A549 (cell line): Measurements from ENCODE around the gene MEF2A.

Experiments used
- BHLHE40 ChIP-seq: IDR thresholded peaks from 2 replicates; pipeline ENCODE4 v1.6.1; 2012; ENCODE audit warnings: low read depth, low read length, inconsistent platforms
- CBX8 ChIP-seq: fragments of 200-600 bp; sonication (generic); IDR thresholded peaks from 2 replicates; pipeline ENCODE4 v1.6.1; 2016
- E2F6 ChIP-seq: IDR thresholded peaks from 2 replicates; pipeline ENCODE4 v1.6.1; 2012; ENCODE audit warnings: low read depth, borderline replicate concordance
- EP300 ChIP-seq, 2 experiments: fragments of >200 bp; sonication (Bioruptor Twin); formaldehyde crosslinking; IDR thresholded peaks; 2 replicates in 1 of 2; 3 replicates in 1 of 2; pipeline ENCODE4 v1.6.1; 2016 to 2017
- ESRRA ChIP-seq: fragments of 150-350 bp; IDR thresholded peaks from 2 replicates; pipeline ENCODE4 v1.6.1; 2014; ENCODE audit warnings: mild to moderate bottlenecking, low read length, borderline replicate concordance
- FOSB ChIP-seq: fragments of 250-450 bp; sonication (Bioruptor Pico); IDR thresholded peaks from 2 replicates; pipeline ENCODE4 v1.5.0; 2020; ENCODE audit warnings: mild to moderate bottlenecking, moderate library complexity
- PHF8 ChIP-seq: fragments of 200-600 bp; sonication (generic); IDR thresholded peaks from 2 replicates; pipeline ENCODE4 v1.6.1; 2016; ENCODE audit warnings: low read depth, mild to moderate bottlenecking, antibody characterized with exemption, moderate library complexity, borderline replicate concordance
- POLR2A ChIP-seq: IDR thresholded peaks from 2 replicates; pipeline ENCODE4 v1.6.1; 2012; ENCODE audit warnings: mild to moderate bottlenecking, low read length
- RARB ChIP-seq: fragments of 250-450 bp; sonication (Bioruptor Pico); IDR thresholded peaks from 2 replicates; pipeline ENCODE4 v1.8.0; 2021; ENCODE audit warnings: mild to moderate bottlenecking, moderate library complexity
- TP53 ChIP-seq: fragments of 250-450 bp; sonication (Bioruptor Pico); IDR thresholded peaks from 2 replicates; pipeline ENCODE4 v1.5.0; 2021; ENCODE audit warnings: mild to moderate bottlenecking, moderate library complexity
- TF ChIP-seq, protein P1 (sequence below): IDR thresholded peaks from 2 replicates; pipeline ENCODE4 v1.6.1; 2012
- TF ChIP-seq, protein P2 (sequence below): fragments of >200 bp; sonication (Bioruptor Twin); formaldehyde crosslinking; IDR thresholded peaks from 3 replicates; pipeline ENCODE4 v1.5.1; 2016
- TF ChIP-seq, protein P3 (sequence below): fragments of 200-600 bp; sonication (generic); IDR thresholded peaks from 2 replicates; pipeline ENCODE4 v1.6.1; 2016; ENCODE audit warnings: antibody characterized with exemption, mild to moderate bottlenecking, moderate library complexity

DNA sequence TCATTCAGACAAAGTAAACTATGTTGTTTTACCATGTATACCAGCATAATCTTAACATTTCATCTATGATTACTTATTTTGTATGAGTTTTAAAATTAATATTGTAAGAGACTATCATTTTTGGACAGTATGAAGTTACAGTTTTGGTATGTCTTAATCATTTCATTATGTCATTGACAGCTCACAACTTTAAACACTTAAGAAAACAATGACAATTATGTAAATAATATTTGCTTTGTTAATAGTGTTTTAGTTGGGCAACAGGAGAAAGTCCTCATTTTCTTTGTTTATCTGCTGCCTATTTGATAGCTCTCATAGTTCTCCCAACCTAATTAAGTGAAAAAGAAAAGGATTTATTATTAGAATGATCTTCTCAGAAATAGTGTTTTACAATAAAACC, 80.2 kb downstream of the MEF2A start:
- TF ChIP-seq, protein P1, sequence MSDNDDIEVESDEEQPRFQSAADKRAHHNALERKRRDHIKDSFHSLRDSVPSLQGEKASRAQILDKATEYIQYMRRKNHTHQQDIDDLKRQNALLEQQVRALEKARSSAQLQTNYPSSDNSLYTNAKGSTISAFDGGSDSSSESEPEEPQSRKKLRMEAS, result no peak
- TF ChIP-seq, protein P2, sequence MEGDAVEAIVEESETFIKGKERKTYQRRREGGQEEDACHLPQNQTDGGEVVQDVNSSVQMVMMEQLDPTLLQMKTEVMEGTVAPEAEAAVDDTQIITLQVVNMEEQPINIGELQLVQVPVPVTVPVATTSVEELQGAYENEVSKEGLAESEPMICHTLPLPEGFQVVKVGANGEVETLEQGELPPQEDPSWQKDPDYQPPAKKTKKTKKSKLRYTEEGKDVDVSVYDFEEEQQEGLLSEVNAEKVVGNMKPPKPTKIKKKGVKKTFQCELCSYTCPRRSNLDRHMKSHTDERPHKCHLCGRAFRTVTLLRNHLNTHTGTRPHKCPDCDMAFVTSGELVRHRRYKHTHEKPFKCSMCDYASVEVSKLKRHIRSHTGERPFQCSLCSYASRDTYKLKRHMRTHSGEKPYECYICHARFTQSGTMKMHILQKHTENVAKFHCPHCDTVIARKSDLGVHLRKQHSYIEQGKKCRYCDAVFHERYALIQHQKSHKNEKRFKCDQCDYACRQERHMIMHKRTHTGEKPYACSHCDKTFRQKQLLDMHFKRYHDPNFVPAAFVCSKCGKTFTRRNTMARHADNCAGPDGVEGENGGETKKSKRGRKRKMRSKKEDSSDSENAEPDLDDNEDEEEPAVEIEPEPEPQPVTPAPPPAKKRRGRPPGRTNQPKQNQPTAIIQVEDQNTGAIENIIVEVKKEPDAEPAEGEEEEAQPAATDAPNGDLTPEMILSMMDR, result no peak
- TF ChIP-seq EP300 (IDR thresholded peaks at IDR 0.05) (no peak), FOSB (CRISPR knock-in tag) (no peak), POLR2A (no peak), CBX8 (no peak), ESRRA (no peak), BHLHE40 (no peak), PHF8 (no peak), E2F6 (no peak), RARB (CRISPR knock-in tag) (no peak), TP53 (CRISPR knock-in tag) (no peak)
- TF ChIP-seq, protein P3, sequence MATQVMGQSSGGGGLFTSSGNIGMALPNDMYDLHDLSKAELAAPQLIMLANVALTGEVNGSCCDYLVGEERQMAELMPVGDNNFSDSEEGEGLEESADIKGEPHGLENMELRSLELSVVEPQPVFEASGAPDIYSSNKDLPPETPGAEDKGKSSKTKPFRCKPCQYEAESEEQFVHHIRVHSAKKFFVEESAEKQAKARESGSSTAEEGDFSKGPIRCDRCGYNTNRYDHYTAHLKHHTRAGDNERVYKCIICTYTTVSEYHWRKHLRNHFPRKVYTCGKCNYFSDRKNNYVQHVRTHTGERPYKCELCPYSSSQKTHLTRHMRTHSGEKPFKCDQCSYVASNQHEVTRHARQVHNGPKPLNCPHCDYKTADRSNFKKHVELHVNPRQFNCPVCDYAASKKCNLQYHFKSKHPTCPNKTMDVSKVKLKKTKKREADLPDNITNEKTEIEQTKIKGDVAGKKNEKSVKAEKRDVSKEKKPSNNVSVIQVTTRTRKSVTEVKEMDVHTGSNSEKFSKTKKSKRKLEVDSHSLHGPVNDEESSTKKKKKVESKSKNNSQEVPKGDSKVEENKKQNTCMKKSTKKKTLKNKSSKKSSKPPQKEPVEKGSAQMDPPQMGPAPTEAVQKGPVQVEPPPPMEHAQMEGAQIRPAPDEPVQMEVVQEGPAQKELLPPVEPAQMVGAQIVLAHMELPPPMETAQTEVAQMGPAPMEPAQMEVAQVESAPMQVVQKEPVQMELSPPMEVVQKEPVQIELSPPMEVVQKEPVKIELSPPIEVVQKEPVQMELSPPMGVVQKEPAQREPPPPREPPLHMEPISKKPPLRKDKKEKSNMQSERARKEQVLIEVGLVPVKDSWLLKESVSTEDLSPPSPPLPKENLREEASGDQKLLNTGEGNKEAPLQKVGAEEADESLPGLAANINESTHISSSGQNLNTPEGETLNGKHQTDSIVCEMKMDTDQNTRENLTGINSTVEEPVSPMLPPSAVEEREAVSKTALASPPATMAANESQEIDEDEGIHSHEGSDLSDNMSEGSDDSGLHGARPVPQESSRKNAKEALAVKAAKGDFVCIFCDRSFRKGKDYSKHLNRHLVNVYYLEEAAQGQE, result no peak
